MCF 10A (cell line): ENCODE results near the gene AMIGO1. TPM values are rescaled to one million over a fixed set of nuclear protein-coding genes. Genes with fewer than 3 reads are reported as not detected.

ENCODE experiments used
- Bru-seq: library from RNA; stranded (reverse); fragments of 400-500 nt; gene quantifications from one replicate; lab custom pipeline; 2021; lab: Mats Ljungman, UMichigan
- BruChase-seq, 2 experiments: library from RNA; stranded (reverse); fragments of 400-500 nt; gene quantifications; one replicate each; lab custom pipeline; 2021; lab: Mats Ljungman, UMichigan
- BruUV-seq: library from RNA; stranded (reverse); fragments of 400-500 nt; replicated peaks from 2 replicates; lab custom pipeline; 2021; lab: Mats Ljungman, UMichigan
- CTCF ChIA-PET: fragments of 300-600 bp; sonication (Branson Sonifier 250); formaldehyde crosslinking; extraction: SDS; loops from one replicate; lab custom pipeline; 2021; ENCODE audit warnings: antibody characterized with exemption, inconsistent platforms; lab: Yijun Ruan, JAX
- POLR2A ChIA-PET: fragments of 300-600, 350-650 bp; sonication (Branson Sonifier 250); formaldehyde crosslinking; extraction: SDS; loops from one replicate; lab custom pipeline; 2020; ENCODE audit warnings: antibody characterized with exemption, inconsistent platforms; lab: Yijun Ruan, JAX
- DNase-seq: peaks from one replicate; pipeline ENCODE4 v3.0.0-alpha.2; 2018; ENCODE audit not compliant: unreplicated experiment
- H3K27ac Mint-ChIP-seq: one replicate; pipeline ENCODE4 v1.8.0; 2022; ENCODE audit warnings: mild to moderate bottlenecking, low read depth, mixed read lengths; ENCODE audit not compliant: unreplicated experiment
- H3K27me3 Mint-ChIP-seq: one replicate; pipeline ENCODE4 v1.8.0; 2022; ENCODE audit warnings: mixed read lengths; ENCODE audit not compliant: insufficient read depth, unreplicated experiment
- H3K36me3 Mint-ChIP-seq: one replicate; pipeline ENCODE4 v1.8.0; 2022; ENCODE audit warnings: mild to moderate bottlenecking, moderate library complexity, mixed read lengths; ENCODE audit not compliant: insufficient read depth, unreplicated experiment
- H3K4me1 Mint-ChIP-seq: one replicate; pipeline ENCODE4 v1.8.0; 2022; ENCODE audit warnings: mixed read lengths; ENCODE audit not compliant: insufficient read depth, unreplicated experiment
- H3K4me3 Mint-ChIP-seq: one replicate; pipeline ENCODE4 v1.8.0; 2022; ENCODE audit warnings: mild to moderate bottlenecking, moderate library complexity, mixed read lengths; ENCODE audit not compliant: unreplicated experiment
- H3K9me3 Mint-ChIP-seq: one replicate; pipeline ENCODE4 v1.8.0; 2022; ENCODE audit warnings: mixed read lengths; ENCODE audit not compliant: unreplicated experiment
- intact Hi-C: fragments of 100-400 bp; cut with micrococcal nuclease; formaldehyde crosslinking; loops from 2 replicates; pipeline ENCODE4 v1.14.1; 2022
- long read RNA-seq: library from polyadenylated mRNA; stranded (forward); transcript quantifications from one replicate; pipeline ENCODE4 v2.0.0, GENCODE V29; 2022
- total RNA-seq: library from RNA; stranded (reverse); gene quantifications from 2 replicates; pipeline ENCODE4 v1.2.3, GENCODE V29; 2022
- TF ChIP-seq, protein P1 (sequence below): fragments of 200-600 bp; IDR thresholded peaks from one replicate; pipeline ENCODE4 v1.8.0; 2022; ENCODE audit warnings: antibody characterized with exemption, mild to moderate bottlenecking; ENCODE audit not compliant: unreplicated experiment

The AMIGO1 gene, protein sequence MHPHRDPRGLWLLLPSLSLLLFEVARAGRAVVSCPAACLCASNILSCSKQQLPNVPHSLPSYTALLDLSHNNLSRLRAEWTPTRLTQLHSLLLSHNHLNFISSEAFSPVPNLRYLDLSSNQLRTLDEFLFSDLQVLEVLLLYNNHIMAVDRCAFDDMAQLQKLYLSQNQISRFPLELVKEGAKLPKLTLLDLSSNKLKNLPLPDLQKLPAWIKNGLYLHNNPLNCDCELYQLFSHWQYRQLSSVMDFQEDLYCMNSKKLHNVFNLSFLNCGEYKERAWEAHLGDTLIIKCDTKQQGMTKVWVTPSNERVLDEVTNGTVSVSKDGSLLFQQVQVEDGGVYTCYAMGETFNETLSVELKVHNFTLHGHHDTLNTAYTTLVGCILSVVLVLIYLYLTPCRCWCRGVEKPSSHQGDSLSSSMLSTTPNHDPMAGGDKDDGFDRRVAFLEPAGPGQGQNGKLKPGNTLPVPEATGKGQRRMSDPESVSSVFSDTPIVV
- 0.21 and 0.29 TPM in 2 replicates for total RNA-seq
- Bru-seq, nascent RNA, result percentile 26 among the genes with signal in this experiment
- percentile 15 among the genes with signal in this experiment for BruChase-seq, experiment 1, labeled RNA remaining after a 6-hour chase
- BruChase-seq, experiment 2, labeled RNA remaining after a 2-hour chase, result percentile 27 among the genes with signal in this experiment
- long read RNA-seq, result 0 reads

DNA sequence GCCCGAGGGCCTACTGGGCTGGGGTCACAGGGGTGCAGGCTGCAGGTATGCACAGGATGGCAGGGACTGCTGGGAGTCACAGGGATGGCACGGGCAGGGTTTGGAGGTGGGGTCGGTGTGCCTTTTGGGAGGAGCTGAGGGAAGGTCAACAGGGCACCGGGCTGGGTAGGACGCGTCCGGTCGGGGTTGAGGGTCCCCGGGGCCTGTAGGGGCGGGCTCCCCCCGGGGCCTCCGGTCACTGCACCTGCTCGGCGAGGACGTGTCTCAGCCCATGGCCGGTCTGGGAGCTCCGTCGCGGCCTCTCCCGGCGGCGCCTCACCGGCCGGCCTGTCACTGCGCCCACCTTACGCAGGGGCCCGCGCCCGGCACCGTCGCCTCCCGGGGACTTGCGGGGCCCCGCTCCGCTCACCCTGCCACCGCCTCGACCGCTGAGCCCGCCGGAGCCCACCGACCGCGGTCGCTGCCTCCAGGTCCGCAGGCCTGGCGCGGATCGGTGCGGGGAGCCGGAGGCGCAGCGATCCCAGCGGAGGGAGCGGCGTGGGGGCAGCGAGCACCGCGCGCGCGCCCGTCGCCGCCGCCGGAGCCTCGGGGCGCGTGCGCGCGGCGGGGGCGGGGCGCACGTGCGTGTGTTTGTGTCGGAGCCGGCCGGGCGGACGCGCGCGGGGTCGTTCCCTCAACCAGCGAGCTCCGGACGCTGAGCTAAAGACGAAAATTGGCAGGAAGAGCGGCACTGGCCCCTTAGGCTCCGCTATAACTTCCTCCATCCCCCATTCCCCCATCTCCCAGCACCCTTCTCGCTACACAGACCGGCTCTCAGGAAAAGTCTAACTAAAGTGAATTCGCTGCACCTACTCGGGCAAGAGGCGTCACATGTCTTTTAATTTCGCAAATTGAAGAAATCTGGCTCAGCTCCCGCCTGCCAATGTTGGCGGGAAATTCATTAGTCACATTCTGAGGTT, at the start of gene AMIGO1:
Gene AMIGO1, minus strand, starts transcription at position 552 of the 959 bp plus-strand sequence. CDS start 815 bp downstream, outside the sequence.
- Mint-ChIP-seq H3K27me3 (peaks cover 42% of the 10 kb centered on the region), H3K27ac (no peak within 1 kb of the TSS), H3K4me3 (peak within 1 kb of the TSS; percentile 76), H3K4me1 (peaks cover 11% of the 10 kb centered on the region), H3K36me3 (no peaks in the 10 kb centered on the region), H3K9me3 (no peaks in the 10 kb centered on the region)
- TF ChIP-seq, protein P1, sequence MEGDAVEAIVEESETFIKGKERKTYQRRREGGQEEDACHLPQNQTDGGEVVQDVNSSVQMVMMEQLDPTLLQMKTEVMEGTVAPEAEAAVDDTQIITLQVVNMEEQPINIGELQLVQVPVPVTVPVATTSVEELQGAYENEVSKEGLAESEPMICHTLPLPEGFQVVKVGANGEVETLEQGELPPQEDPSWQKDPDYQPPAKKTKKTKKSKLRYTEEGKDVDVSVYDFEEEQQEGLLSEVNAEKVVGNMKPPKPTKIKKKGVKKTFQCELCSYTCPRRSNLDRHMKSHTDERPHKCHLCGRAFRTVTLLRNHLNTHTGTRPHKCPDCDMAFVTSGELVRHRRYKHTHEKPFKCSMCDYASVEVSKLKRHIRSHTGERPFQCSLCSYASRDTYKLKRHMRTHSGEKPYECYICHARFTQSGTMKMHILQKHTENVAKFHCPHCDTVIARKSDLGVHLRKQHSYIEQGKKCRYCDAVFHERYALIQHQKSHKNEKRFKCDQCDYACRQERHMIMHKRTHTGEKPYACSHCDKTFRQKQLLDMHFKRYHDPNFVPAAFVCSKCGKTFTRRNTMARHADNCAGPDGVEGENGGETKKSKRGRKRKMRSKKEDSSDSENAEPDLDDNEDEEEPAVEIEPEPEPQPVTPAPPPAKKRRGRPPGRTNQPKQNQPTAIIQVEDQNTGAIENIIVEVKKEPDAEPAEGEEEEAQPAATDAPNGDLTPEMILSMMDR, result no peak
- POLR2A ChIA-PET, result interaction anchor here (0.9 to 1.6 kb wide), 2 partner anchors 11 to 22 kb away, joined by 3 to 4 read pairs; no protein-coding TSS in a partner anchor
- CTCF ChIA-PET, result interaction anchor here (0.6 to 40.0 kb wide), 5 partner anchors 12 to 1415 kb away, joined by 3 to 1071 read pairs (median 6); partner anchors contain the start of genes CYB561D1 and GPR61
- peak; percentile 49 for DNase-seq
- BruUV-seq, result no TSS peak
- intact Hi-C loops, result no loop called here

DNA sequence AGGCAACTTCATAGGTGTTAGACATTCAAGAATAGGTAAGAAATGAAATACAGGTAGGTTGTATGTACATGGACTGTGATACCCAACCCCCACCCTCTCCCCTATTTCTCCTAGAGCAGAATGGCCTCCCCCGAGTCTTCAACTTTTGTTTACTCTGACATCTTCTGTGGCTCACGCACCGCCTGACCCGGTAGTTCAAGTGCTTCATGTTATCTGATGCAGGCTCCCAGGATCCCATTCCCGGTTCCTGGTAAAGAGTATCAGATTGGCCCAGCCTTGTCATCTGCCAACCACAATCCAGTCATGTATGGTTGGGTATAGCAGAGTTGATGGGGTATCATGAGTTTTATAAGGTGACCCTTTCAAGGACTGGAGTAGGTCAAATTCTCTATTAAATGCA, 48.0 kb upstream of the AMIGO1 start:
- H3K27ac Mint-ChIP-seq, result peak overlapping the region; percentile 28
- intact Hi-C loops, result no loop called here
- POLR2A ChIA-PET, result interaction anchor here (4.8 kb wide), 1 partner anchor 8 kb away, joined by 52 read pairs; the partner anchor contains the start of gene GNAI3
- H3K9me3 Mint-ChIP-seq, result no peaks in the 10 kb centered on the region
- CTCF ChIA-PET, result interaction anchor here (0.6 kb wide), 1 partner anchor 21 kb away, joined by 3 read pairs; no protein-coding TSS in a partner anchor
- TF ChIP-seq, protein P1, result no peak
- no peak for DNase-seq
- peaks cover 20% of the 10 kb centered on the region for H3K4me1 Mint-ChIP-seq
- H3K27me3 Mint-ChIP-seq, result no peaks in the 10 kb centered on the region
- H3K36me3 Mint-ChIP-seq, result no peaks in the 10 kb centered on the region
- no peak overlapping the region for H3K4me3 Mint-ChIP-seq
- no TSS peak for BruUV-seq

DNA sequence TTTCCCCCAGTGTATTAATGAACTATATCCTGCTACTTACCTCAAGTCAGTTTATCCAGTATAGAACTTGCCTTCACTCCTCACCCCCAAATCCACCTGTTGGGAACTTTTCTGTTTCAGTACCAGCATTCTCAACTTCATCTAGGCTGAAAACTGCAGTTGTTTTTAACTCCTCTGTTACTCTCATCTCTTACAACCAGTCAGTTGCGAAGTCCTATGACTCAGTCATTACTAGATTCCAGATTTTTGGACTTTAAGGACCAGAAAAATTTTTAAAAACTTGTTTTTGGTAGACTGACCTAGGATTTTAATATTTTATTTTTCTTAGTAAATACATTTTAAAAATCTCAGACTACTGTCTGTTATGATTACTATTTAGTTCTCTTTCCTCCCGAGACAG, 47.0 kb upstream of the AMIGO1 start:
- DNase-seq, result no peak
- peak overlapping the region; percentile 28 for H3K27ac Mint-ChIP-seq
- BruUV-seq, result no TSS peak
- no peaks in the 10 kb centered on the region for H3K36me3 Mint-ChIP-seq
- TF ChIP-seq, protein P1, result no peak
- CTCF ChIA-PET, result no interaction called here
- peaks cover 15% of the 10 kb centered on the region for H3K4me1 Mint-ChIP-seq
- intact Hi-C loops, result no loop called here
- no peaks in the 10 kb centered on the region for H3K27me3 Mint-ChIP-seq
- no peaks in the 10 kb centered on the region for H3K9me3 Mint-ChIP-seq
- POLR2A ChIA-PET, result no interaction called here
- no peak overlapping the region for H3K4me3 Mint-ChIP-seq
